Measurements from ENCODE around the gene LRRC15. TPM values are rescaled to one million over a fixed set of nuclear protein-coding genes. Genes with fewer than 3 reads are reported as not detected.

The LRRC15 gene
- polyA plus RNA-seq, 2 of the 4 experiments (the other 2 are of a cell fraction): 0.05 to 0.14 TPM

DNA sequence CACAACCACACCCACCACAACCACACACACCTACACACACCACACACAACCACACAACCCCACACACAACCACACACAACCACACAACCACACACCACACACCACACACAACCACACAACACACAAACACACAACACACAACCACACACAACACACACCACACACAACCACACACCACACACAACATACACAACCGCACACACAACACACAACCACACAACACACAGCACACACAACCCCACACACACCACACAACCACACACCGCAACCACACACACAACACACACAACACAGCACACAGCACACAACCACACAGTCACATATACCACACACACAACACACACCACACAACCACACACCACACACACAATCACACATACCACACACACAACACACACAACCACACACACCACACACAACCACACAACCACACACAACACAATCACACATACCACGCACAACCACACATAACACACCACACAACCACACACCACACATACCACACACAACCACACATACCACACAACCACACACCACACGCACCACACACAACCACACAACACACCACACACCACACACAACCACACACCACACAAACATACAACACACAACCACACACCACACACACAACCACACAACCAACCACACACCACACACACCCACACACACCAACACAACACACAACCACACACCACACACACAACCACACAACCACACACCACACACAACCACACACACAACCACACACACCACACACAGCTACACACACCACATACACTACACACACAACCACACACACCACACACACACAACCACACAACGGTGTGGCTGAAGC is 42.1 kb downstream of the LRRC15 start:
- FAIRE-seq (no peak), DNase-seq (ENCODE audit: low read depth in 1 of 2, low spot score in 1 of 2) (peak in 1 of 2 experiments; percentile 48), ATAC-seq (no peak)
- H3K27ac ChIP-seq: peak overlapping the region in 1 of 2 experiments; percentile 56; a peak in 1 of 6 replicates
- H3K4me1 ChIP-seq: peaks cover 31% of the 10 kb centered on the region
- no peak overlapping the region for H3K4me3 ChIP-seq
- ChIA-PET CTCF (no interaction called here), POLR2A (no interaction called here)
- H3K9me3 ChIP-seq: no peaks in the 10 kb centered on the region
- TF ChIP-seq SMC3 (IDR thresholded peaks at IDR 0.05) (no peak), HOXB13 (CRISPR knock-in tag; IDR thresholded peaks at IDR 0.05; ENCODE audit: low read depth) (no peak), JUN (IDR thresholded peaks at IDR 0.05) (no peak), EHMT2 (IDR thresholded peaks at IDR 0.05; ENCODE audit: low read depth) (no peak), RNF2 (IDR thresholded peaks at IDR 0.05; ENCODE audit: borderline replicate concordance, low read depth) (no peak), CBX2 (IDR thresholded peaks at IDR 0.05; ENCODE audit: borderline replicate concordance, low read depth) (no peak), ZSCAN20 (CRISPR knock-in tag; IDR thresholded peaks at IDR 0.05) (no peak), JUNB (IDR thresholded peaks at IDR 0.05) (no peak), CHD4 (IDR thresholded peaks at IDR 0.05; ENCODE audit: borderline replicate concordance) (no peak; the same call in 1 of the 2 replicates)
- TF ChIP-seq, protein P1, sequence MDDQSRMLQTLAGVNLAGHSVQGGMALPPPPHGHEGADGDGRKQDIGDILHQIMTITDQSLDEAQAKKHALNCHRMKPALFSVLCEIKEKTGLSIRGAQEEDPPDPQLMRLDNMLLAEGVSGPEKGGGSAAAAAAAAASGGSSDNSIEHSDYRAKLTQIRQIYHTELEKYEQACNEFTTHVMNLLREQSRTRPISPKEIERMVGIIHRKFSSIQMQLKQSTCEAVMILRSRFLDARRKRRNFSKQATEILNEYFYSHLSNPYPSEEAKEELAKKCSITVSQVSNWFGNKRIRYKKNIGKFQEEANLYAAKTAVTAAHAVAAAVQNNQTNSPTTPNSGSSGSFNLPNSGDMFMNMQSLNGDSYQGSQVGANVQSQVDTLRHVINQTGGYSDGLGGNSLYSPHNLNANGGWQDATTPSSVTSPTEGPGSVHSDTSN (IDR thresholded peaks at IDR 0.05): no peak
- TF ChIP-seq, protein P2, sequence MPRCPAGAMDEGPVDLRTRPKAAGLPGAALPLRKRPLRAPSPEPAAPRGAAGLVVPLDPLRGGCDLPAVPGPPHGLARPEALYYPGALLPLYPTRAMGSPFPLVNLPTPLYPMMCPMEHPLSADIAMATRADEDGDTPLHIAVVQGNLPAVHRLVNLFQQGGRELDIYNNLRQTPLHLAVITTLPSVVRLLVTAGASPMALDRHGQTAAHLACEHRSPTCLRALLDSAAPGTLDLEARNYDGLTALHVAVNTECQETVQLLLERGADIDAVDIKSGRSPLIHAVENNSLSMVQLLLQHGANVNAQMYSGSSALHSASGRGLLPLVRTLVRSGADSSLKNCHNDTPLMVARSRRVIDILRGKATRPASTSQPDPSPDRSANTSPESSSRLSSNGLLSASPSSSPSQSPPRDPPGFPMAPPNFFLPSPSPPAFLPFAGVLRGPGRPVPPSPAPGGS (IDR thresholded peaks at IDR 0.05): no peak
- WGBS (ENCODE audit: missing lambda C conversion rate): 65% methylated on average over 5 of the region's 5 CpGs
- H3K4me2 ChIP-seq: no peak overlapping the region

GRCh38 chr3:194326968-194327217 is 42.6 kb downstream of the LRRC15 start:
- FAIRE-seq (no peak), ATAC-seq (no peak), DNase-seq (ENCODE audit: low read depth in 1 of 2, low spot score in 1 of 2) (no peak)
- Histone ChIP-seq H3K9me3 (no peaks in the 10 kb centered on the region), H3K4me1 (peaks cover 27% of the 10 kb centered on the region), H3K27ac (peak overlapping the region in 1 of 2 experiments; percentile 56; a peak in 1 of 6 replicates), H3K4me2 (no peak overlapping the region), H3K4me3 (no peak overlapping the region)
- ChIA-PET CTCF (no interaction called here), POLR2A (no interaction called here)
- WGBS (ENCODE audit: missing lambda C conversion rate): 50% methylated on average over 2 of the region's 2 CpGs
- TF ChIP-seq, protein P3, sequence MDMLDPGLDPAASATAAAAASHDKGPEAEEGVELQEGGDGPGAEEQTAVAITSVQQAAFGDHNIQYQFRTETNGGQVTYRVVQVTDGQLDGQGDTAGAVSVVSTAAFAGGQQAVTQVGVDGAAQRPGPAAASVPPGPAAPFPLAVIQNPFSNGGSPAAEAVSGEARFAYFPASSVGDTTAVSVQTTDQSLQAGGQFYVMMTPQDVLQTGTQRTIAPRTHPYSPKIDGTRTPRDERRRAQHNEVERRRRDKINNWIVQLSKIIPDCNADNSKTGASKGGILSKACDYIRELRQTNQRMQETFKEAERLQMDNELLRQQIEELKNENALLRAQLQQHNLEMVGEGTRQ (IDR thresholded peaks at IDR 0.05): no peak
- TF ChIP-seq EP300 (IDR thresholded peaks at IDR 0.05) (no peak), EHMT2 (IDR thresholded peaks at IDR 0.05; ENCODE audit: low read depth) (no peak), HMGXB4 (CRISPR knock-in tag; IDR thresholded peaks at IDR 0.05; ENCODE audit: borderline replicate concordance) (no peak), CBX2 (IDR thresholded peaks at IDR 0.05; ENCODE audit: borderline replicate concordance, low read depth) (no peak), GATA3 (IDR thresholded peaks at IDR 0.05; ENCODE audit: borderline replicate concordance) (no peak), NPAS2 (CRISPR knock-in tag; IDR thresholded peaks at IDR 0.05; ENCODE audit: borderline replicate concordance) (no peak)
